Kidney epithelial cell (primary cell): ENCODE measurements around the gene YEATS4. TPM values are rescaled to one million over a fixed set of nuclear protein-coding genes. Genes with fewer than 3 reads are reported as not detected.

Experiments
- DNase-seq: peaks from one replicate; pipeline ENCODE4 v3.0.0-alpha.2; 2010; ENCODE audit warnings: low read depth
- H3K27me3 ChIP-seq: 2 replicates; pipeline ENCODE4 v1.6.0; 2011; ENCODE audit warnings: low read length; ENCODE audit not compliant: control insufficient read depth, insufficient read depth
- H3K36me3 ChIP-seq: 2 replicates; pipeline ENCODE4 v1.5.1; 2011; ENCODE audit warnings: low read length; ENCODE audit not compliant: control insufficient read depth, insufficient read depth
- H3K4me3 ChIP-seq: 2 replicates; pipeline ENCODE4 v1.5.1; 2011; ENCODE audit warnings: low read depth, mild to moderate bottlenecking, control low read depth, low read length
- CTCF ChIP-seq: IDR thresholded peaks from 2 replicates; pipeline ENCODE4 v1.5.1; 2011; ENCODE audit warnings: mild to moderate bottlenecking, moderate library complexity, low read length, control low read depth, inconsistent platforms; ENCODE audit not compliant: insufficient read depth, poor library complexity, severe bottlenecking
- total RNA-seq: library from RNA; depleted of rRNA; stranded (reverse); fragments of >200 nt; gene quantifications from 2 replicates; pipeline ENCODE4 v1.2.3, GENCODE V29; 2015

Gene YEATS4
- total RNA-seq, 1 donor from 2014 or later, result 55.6 TPM

- TF ChIP-seq CTCF, result no peak
- no peak overlapping the region for H3K4me3 ChIP-seq
- no peaks in the 10 kb centered on the region for H3K36me3 ChIP-seq
- DNase-seq, result no peak
- H3K27me3 ChIP-seq, result no peaks in the 10 kb centered on the region
Measured at GRCh38 chr12:69392179-69392928, 32.8 kb downstream of the YEATS4 start.

- DNase-seq, result no peak
- H3K36me3 ChIP-seq, result no peaks in the 10 kb centered on the region
Measured at GRCh38 chr12:69396041-69396440, 36.5 kb downstream of the YEATS4 start.

GRCh38 chr12:69396963-69397362, 37.4 kb downstream of the YEATS4 start:
- no peak for TF ChIP-seq CTCF
- no peak for DNase-seq
- no peaks in the 10 kb centered on the region for H3K36me3 ChIP-seq
- H3K27me3 ChIP-seq, result no peaks in the 10 kb centered on the region
- H3K4me3 ChIP-seq, result no peak overlapping the region

More at GRCh38 chr12:69396041-69396440, 36.5 kb downstream of the YEATS4 start:
- Histone ChIP-seq H3K27me3 (no peaks in the 10 kb centered on the region), H3K4me3 (no peak overlapping the region)
- TF ChIP-seq CTCF, result no peak

GRCh38 chr12:69397978-69398377, 38.4 kb downstream of the YEATS4 start:
- no peak for TF ChIP-seq CTCF
- Histone ChIP-seq H3K36me3 (no peaks in the 10 kb centered on the region), H3K27me3 (no peaks in the 10 kb centered on the region), H3K4me3 (no peak overlapping the region)
- no peak for DNase-seq

- no peak for TF ChIP-seq CTCF
- Histone ChIP-seq H3K36me3 (no peaks in the 10 kb centered on the region), H3K4me3 (no peak overlapping the region), H3K27me3 (no peaks in the 10 kb centered on the region)
- DNase-seq, result no peak
Measured at GRCh38 chr12:69401940-69402339, 42.4 kb downstream of the YEATS4 start.
